Activated CD8-positive, alpha-beta memory T cell treated with anti-CD3 and anti-CD28 coated beads for 1 hour (primary cell): ENCODE data around the gene GPRC5B.

Experiments used
- DNase-seq, 2 donors: peaks; one replicate each; pipeline ENCODE4 v3.0.0-alpha.2; 2020; ENCODE audit warnings: low read depth in 1 of 2; ENCODE audit errors: extremely low read depth in 1 of 2

The GPRC5B gene

GRCh38 chr16:19822533-19822932 is 62.1 kb downstream of the GPRC5B start:
- no peak for DNase-seq

- DNase-seq: no peak
Observed at GRCh38 chr16:19817875-19818274, 66.8 kb downstream of the GPRC5B start.

DNA sequence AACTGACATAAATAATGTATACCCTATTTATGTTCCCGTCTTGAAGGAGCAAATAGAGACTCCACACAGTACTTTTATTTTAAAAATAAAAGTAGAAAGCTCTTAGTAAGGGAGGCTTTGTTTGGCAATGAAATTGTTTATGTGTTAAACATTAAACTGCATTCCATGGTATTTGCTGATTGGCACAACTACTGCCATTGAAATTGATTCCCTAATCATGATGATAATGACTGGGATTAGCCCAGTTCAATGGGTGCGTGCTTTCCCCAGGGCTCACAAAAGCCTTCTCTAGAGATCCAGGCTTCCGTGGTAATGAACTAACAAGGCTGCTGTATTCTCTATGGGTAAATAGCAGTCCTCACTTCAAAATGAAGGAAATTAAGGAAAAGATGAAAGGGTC is 67.5 kb downstream of the GPRC5B start:
- no peak for DNase-seq

DNA sequence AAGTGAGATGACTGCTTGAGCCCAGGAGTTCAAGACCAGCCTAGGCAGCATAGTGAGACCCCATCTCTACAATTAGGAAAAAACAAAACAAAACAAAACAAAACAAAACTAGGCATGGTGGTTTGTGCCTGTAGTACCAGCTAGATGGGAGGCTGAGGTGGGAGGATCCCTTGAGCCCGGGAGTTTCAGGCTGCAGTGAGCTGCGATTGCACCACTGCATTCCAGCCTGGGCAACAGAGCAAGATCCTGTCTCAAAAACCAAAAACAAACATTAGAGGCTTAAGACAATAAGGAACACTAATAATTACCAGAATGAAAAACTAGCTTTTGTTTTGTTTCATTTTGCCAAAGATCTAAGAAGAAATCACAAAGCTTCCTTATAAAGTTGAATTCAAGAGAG is 69.2 kb downstream of the GPRC5B start:
- DNase-seq: no peak

DNA sequence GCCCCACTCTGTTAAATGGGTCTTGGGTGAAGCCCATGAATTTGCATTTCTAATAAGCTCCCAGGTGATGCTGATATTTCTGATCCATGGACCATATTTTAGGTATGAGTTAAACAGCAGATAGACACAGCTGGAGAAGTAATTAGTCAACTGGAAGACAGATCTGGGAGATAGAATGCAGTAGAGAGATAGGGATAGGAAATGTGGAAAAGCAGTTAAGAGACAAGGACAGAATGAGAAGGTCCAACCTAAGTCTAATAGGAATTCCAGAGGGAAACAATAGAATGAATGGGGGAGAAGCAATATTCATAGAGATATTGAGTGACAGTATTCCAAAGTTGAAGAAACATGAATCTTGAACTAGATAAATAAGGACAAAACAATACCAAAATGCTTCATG is 71.7 kb downstream of the GPRC5B start:
- no peak for DNase-seq

DNA sequence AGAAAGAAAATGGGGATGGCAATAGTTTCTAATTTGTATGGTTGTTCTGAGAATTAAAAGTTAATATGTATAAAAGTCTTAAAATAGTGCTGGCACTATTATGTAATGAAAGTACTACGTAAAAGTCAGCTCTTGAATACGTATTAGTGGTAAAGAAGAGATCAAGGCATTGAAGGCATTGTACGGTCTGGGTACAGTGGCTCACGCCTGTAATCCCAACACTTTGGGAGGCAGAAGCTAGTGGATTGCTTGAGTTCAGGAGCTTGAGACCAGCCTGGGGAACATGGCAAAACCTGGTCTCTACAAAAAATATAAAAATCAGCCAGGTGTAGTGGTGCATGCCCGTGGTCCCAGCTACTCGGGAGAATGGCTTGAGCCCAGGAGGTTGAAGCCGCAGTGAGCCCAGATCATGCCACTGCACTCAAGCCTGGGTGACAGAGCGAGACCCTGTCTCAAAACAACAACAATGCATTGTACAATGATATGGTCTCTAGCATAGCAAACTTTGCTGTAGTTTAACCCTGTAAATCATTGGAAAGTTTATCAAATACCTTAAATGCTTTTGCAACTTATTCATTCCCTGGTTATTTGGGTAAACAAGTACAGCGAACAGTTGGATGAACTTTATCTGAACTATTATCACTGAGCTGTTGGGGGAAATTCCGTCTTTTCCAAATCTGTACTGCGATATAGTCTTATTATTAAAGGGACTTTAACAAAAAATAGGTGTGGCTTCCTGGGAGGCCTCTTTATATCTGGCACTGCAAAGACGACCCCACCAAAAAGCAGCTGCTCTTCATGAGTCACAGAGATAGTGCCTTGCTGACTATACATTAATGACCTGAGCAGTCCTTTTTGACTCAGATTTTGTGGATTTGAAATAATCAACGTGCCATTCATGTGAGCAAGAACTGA is 73.6 kb downstream of the GPRC5B start:
- no peak for DNase-seq

- no peak for DNase-seq
Observed at GRCh38 chr16:19809693-19810092, 75.0 kb downstream of the GPRC5B start.

- no peak for DNase-seq
Observed at GRCh38 chr16:19809121-19809635, 75.5 kb downstream of the GPRC5B start.

DNA sequence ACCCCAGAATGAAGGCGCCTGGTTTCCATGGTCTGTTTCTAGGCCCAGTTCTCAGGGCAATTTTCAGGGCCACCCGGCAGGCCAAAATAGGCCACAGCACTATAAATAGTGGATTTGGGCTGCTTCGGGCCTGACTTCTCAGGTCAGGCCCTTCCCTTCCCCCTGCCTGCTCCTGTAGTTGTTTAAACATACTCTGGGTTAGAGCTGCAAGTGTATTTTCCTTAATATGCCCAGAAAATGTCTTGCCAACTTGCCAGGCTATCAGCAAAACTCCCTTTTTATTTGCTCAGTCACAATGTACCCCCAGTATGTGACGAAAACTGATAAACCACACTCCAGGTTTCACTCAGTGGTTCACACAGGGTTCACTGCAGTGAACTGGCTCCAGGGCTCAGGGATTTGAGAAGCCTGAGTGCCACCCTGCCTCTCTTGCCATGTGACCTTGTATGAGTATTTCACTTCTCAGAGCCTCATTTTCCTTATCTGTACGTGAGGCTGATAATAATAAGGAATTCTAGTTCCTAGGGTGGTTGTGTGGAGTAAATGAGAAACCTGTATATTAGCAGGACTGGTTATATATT is 76.5 kb downstream of the GPRC5B start:
- no peak for DNase-seq
